Motor neuron (in vitro differentiated cells): ENCODE measurements around the gene CCDC88C. TPM values are rescaled to one million over a fixed set of nuclear protein-coding genes. Genes with fewer than 3 reads are reported as not detected.
A peak's percentile ranks its signal among the peaks of the same experiment; 100 is the strongest.

Experiments used
- ATAC-seq, 8 experiments: fragments of 200-7000 bp; cut with Tn5 transposase; replicated peaks in 6 of 8; 2 replicates each; pipeline ENCODE4 v1.8.0; 2021; ENCODE audit warnings: mild to moderate bottlenecking in 8 of 8, moderate library complexity in 8 of 8
- H3K27ac ChIP-seq, 2 donors: fragments of 250-450 bp; sonication (Bioruptor Pico); 2 replicates each; pipeline ENCODE4 v1.9.0; 2021; ENCODE audit warnings: antibody characterized with exemption in 2 of 2, mild to moderate bottlenecking in 2 of 2, moderate library complexity in 1 of 2
- H3K4me1 ChIP-seq, 2 donors: fragments of 250-450 bp; sonication (Bioruptor Pico); replicated peaks in 1 of 2; 2 replicates each; pipeline ENCODE4 v1.6.1; 2021; ENCODE audit warnings: antibody characterized with exemption in 2 of 2, mild to moderate bottlenecking in 2 of 2, moderate library complexity in 1 of 2
- H3K4me3 ChIP-seq, 5 donors: fragments of 250-450 bp; sonication (Bioruptor Pico); 2 replicates each; pipeline ENCODE4 v1.9.0; 2021; ENCODE audit warnings: antibody characterized with exemption in 5 of 5, mild to moderate bottlenecking in 5 of 5, moderate library complexity in 4 of 5
- WGBS, 10 experiments: fragments of 450-650 bp; shearing (Covaris generic); methylation state at CpG; one replicate each; pipeline ENCODE4 v1.0.0; 2022; 5-methylcytosine and 5-hydroxymethylcytosine counted together
- in situ Hi-C, 9 experiments: fragments of 400-800 bp; cut with MboI; loops; one replicate each; pipeline ENCODE4 v1.15.0; 2021; ENCODE audit warnings: low sequenced_read_pairs in 9 of 9, low pct_unique_long_range_greater_than_20kb in 2 of 9; ENCODE audit not compliant: unreplicated experiment in 9 of 9
- total RNA-seq, 8 experiments: library from RNA; unstranded; fragments of 300-600 nt; gene quantifications; 2 replicates each; pipeline versions ENCODE4 v1.2.3 to v1.2.4, GENCODE V29; 2022

CCDC88C gene
- total RNA-seq, 8 experiments from 2014 or later = 2.6 to 25.2 (median 10.5) TPM

DNA sequence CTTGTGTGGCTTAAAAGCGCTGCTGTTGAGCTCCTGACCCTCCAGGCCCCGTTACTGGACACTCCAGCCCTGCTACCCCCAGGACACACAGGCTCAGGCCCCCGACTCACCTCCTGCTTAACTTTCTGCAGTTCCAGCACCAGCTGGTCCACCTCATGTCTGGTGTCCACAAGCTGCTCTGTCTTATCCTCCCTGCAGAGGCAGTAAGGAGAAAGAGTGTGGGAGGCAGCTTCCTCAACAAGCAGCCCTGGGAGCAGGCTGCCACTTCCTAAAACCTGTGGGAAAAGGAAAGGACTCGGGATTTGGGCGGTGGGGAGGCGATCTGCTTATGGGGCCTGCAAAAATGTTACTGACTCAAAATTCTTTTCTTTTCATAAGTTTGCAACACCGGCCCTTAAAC, 79.2 kb downstream of the CCDC88C start:
- peaks cover 34 to 38% of the 10 kb centered on the region in 2 donors for H3K4me1 ChIP-seq
- ATAC-seq = no peak
- no peak overlapping the region for H3K4me3 ChIP-seq
- in situ Hi-C loops = no loop called here
- H3K27ac ChIP-seq = no peak overlapping the region
- 80 to 100% (median 98%) methylated on average over 1 to 4 of the region's 7 CpGs; no CpG with 5 or more reads in 4 of the 10 experiments for WGBS, 10 experiments

DNA sequence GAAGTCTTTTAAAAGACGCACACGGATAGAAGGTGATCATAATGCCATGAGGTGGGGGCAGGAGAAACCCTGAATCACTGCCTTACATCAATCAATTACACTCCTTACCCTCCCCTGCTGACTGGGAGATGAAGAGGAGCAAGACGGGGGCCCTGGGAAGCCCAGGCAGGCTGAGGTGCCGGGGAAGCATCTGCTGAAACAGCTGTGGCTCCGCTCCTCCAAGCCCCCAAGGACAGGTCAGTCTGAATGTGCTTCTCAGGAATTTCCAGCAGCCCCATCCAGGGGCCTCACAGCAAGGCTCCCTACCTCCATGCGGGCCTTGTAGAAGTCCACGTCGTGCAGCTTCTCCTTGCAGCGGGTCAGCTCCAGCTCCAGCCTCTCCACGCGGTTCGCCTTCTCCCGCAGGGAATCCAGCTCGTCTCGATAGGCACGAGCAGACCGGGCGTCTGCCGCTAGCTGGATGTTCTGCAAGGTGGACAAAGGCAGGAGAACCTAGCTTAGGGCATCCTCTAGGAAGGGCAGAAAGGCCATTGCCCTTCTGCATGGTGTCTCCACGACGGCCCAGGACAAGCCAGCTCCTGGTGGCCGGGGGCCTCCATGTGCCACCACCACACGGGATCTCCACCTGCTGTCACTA, 79.8 kb downstream of the CCDC88C start:
- ATAC-seq = peak in 3 of 8 experiments; percentile 22 to 38 (median 24)
- in situ Hi-C loops = no loop called here
- Histone ChIP-seq H3K4me3 (no peak overlapping the region), H3K27ac (peak overlapping the region in 1 of 2 donors; percentile 45), H3K4me1 (peaks cover 38% of the 10 kb centered on the region in 2 donors)
- WGBS, 10 experiments = 67 to 86% (median 80%) methylated on average over 1 to 10 of the region's 23 CpGs; no CpG with 5 or more reads in 7 of the 10 experiments

DNA sequence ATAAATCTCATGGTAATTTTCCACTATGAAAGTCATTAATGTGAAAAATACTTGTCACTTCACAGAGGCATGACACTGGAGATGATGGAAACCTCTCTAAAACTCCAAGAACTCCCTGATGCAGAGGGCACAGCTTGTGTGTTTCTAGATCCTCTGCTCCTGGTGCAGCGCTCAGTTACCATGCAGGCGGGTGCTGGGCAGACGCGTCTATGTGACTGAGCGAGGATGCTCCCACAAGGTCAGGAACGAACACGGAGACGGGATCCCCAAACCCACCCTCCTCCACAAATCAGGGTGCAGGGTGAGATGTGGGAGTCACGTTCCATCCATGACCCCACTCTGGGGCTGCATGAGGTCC, 81.5 kb downstream of the CCDC88C start:
- Histone ChIP-seq H3K4me1 (peaks cover 25 to 28% of the 10 kb centered on the region in 2 donors), H3K27ac (no peak overlapping the region), H3K4me3 (no peak overlapping the region)
- ATAC-seq = peak in 5 of 8 experiments; percentile 9 to 46 (median 21)
- 72 to 100% (median 94%) methylated on average over 1 to 8 of the region's 9 CpGs; no CpG with 5 or more reads in 6 of the 10 experiments for WGBS, 10 experiments
- in situ Hi-C loops = no loop called here

DNA sequence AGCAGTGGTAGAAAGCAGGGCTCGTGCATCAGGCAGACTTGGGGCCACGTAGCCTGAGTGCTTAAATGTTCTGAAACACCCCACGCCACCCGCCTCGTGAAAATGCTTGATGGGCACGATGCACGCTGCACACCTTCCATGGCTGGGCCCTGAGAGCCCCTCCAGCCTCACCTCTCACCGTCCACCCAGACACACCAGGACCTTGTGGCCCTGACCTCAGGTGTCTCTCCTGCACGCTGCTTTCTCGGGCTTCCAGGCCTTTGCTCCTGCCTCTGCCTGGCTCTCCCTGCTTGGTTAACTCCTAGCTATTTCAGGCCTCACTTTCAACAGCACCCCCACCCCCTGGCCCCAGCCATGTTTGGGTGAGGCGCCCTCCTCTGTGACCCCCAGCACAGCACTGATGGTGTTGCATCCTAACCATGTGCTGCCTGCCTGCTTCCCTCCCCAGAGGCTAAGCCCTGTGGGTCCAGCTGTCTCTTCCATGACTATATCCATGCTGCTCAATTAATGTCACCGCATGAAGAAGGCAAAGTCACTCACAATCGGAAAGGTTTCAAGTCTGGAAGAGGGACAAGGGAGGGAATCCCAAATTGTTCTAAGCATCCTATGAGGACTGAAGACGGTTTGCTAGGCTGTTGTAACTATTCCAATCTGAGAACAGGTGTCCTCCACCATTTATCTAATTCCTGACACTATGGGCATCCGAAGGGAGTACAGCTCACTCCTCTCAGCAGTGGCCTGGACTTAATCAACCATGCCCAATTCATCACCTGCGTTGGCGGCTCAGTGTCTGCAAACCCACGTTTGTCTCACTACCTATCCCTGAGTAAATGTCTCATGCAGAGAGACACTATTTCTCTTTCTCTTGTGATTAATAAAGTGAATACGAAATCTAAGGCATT, 82.2 kb downstream of the CCDC88C start:
- Histone ChIP-seq H3K4me1 (peaks cover 25 to 28% of the 10 kb centered on the region in 2 donors), H3K27ac (no peak overlapping the region), H3K4me3 (no peak overlapping the region)
- in situ Hi-C loops = no loop called here
- peak in 5 of 8 experiments; percentile 57 to 85 (median 80) for ATAC-seq
- WGBS, 10 experiments = 20 to 90% (median 53%) methylated on average over 1 to 5 of the region's 19 CpGs; no CpG with 5 or more reads in 1 of the 10 experiments

DNA sequence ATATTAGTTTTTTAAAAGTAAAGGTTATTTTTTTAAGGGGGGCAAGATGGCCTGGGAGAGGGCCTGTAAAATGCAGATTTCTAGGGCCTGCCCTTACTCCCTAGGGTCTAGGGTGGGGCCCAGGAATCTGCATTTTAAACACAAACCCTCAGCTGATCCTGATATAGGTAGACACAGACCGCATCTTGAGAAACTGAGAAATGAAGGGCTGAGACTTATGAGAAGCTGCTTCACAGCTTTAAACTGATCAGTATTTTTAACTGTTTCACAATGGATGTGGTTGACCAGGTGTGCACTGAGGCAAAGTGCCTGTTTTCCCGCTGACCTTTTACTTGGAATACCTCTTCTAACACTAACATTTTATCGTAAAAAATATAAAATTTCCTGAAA, 84.0 kb downstream of the CCDC88C start:
- WGBS, 10 experiments = 25 to 100% (median 93%) methylated on average over 1 to 3 of the region's 3 CpGs; no CpG with 5 or more reads in 2 of the 10 experiments
- in situ Hi-C loops = no loop called here
- no peak overlapping the region for H3K27ac ChIP-seq
- ATAC-seq = no peak
- H3K4me1 ChIP-seq = peaks cover 28 to 36% of the 10 kb centered on the region in 2 donors
- H3K4me3 ChIP-seq = no peak overlapping the region

DNA sequence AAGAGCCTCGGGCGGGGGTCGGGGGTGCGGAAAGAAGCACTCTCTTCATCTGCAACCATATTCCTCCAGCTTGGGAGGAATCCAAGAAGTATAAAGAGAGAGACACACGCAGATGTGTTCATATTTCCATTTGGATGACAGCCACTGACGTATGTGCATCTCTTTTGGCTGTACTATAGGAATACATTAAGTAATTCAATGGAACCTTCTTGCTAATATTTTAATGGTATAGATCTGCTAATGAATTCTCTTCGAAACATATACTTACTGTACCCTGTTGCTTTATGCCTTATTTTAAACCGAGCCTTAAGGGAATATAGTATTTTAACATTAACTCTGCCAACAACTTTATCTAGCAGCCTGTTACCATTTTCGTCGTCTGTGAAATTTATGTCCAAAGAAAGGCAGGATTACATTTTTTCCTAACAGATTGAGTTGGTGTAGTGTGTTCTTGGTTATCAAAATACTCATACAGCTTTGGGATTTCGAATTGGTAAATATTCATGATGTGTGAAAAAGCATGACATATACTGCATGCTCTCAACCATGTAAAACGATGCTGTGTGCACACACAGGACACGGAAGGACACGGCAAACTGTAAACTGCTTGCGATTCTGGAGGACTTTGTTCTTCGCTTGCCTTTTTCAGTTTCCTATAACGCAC, 84.5 kb downstream of the CCDC88C start:
- no peak overlapping the region for H3K4me3 ChIP-seq
- no peak overlapping the region for H3K27ac ChIP-seq
- WGBS, 10 experiments = 33 to 100% (median 91%) methylated on average over 2 to 15 of the region's 17 CpGs
- peaks cover 28 to 36% of the 10 kb centered on the region in 2 donors for H3K4me1 ChIP-seq
- in situ Hi-C loops = no loop called here
- ATAC-seq = peak in 2 of 8 experiments; percentile 67 to 85

DNA sequence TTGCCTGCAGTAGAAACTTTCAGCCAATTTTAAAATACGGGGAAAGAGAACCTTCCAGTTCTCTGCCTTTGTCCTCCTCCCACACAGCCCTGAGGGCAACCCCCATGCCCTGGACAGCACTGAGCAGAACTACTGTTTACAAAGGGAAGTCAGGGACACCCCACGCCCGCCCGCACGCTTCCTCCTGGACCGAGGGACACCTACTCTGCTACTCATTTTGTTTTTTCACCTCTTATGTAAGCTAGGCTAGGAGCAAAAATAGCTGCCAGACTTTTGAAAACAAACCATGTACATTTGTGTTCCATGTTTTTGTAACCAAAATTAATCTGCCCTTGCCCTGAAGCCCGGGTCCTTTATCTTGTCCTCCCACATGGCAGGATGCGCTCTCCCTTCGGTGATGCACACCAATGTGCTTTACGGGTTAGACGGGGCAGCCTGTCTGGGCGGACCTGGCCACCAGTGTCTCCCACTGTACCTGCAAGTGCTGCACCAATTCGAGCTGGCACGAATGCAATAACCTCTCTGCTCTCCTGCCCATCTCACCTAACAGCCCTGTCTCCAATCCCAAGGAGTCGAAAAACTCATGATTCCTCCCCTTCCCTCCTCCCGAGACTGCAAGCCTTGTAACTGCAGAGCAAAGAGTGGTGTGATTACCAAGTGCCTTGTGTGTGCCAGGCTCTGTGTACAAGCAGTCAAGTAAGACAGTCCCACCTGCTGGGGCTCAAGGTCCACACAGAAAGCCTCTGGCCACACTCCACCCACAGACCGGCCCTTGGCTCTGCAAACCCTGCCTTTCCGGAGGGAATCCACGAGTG, 85.2 kb downstream of the CCDC88C start:
- peaks cover 28 to 29% of the 10 kb centered on the region in 2 donors for H3K4me1 ChIP-seq
- no peak overlapping the region for H3K4me3 ChIP-seq
- in situ Hi-C loops = no loop called here
- peak in 2 of 8 experiments; percentile 53 to 72 for ATAC-seq
- WGBS, 10 experiments = 0 to 100% (median 70%) methylated on average over 1 to 13 of the region's 19 CpGs; no CpG with 5 or more reads in 2 of the 10 experiments
- H3K27ac ChIP-seq = no peak overlapping the region

DNA sequence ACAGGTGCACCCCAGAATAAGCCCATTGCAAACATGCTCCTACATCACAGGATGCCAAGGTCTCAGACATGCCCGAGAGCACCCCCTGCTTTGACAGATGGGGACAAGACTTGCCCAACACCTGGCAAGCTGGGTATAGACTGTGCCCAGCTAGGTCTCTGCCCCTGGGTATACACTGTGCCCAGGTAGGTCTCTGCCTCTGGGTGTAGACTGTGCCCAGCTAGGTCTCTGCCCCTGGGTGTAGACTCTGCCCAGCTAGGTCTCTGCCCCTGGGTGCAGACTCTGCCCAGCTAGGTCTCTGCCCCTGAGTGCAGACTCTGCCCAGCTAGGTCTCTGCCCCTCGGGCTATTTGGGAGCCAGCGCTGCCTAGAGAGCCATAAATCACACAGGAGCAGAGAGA, 85.9 kb downstream of the CCDC88C start:
- Histone ChIP-seq H3K4me3 (no peak overlapping the region), H3K4me1 (peaks cover 26 to 28% of the 10 kb centered on the region in 2 donors), H3K27ac (no peak overlapping the region)
- WGBS, 10 experiments = 17 to 60% (median 40%) methylated on average over 1 of the region's 3 CpGs; no CpG with 5 or more reads in 7 of the 10 experiments
- in situ Hi-C loops = no loop called here
- peak in 1 of 8 experiments; percentile 6 for ATAC-seq

DNA sequence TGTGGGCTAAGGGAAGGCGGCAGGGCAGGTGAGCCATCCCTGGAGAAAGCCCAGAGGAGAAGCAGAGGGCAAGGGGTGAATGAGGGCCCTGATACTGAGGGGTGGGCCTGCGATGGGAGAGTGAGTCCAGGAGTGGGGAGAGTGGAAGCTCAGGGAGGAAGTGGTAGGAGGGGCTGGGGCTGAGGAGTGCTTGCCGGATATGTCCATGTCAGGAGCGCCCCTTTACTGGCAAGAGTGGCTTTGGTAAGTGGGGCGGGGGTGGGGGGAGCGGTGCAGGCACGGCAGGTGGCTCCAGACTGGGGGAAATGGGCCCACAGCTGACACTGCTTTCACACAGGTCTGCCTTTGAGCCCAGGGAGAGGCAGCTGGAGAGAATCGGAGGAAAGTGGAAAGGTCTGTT, 86.8 kb downstream of the CCDC88C start:
- H3K27ac ChIP-seq = no peak overlapping the region
- in situ Hi-C loops = no loop called here
- WGBS, 10 experiments = 70 to 100% methylated on average over 1 to 2 of the region's 8 CpGs; no CpG with 5 or more reads in 8 of the 10 experiments
- ATAC-seq = no peak
- H3K4me3 ChIP-seq = no peak overlapping the region
- H3K4me1 ChIP-seq = peaks cover 21 to 22% of the 10 kb centered on the region in 2 donors

DNA sequence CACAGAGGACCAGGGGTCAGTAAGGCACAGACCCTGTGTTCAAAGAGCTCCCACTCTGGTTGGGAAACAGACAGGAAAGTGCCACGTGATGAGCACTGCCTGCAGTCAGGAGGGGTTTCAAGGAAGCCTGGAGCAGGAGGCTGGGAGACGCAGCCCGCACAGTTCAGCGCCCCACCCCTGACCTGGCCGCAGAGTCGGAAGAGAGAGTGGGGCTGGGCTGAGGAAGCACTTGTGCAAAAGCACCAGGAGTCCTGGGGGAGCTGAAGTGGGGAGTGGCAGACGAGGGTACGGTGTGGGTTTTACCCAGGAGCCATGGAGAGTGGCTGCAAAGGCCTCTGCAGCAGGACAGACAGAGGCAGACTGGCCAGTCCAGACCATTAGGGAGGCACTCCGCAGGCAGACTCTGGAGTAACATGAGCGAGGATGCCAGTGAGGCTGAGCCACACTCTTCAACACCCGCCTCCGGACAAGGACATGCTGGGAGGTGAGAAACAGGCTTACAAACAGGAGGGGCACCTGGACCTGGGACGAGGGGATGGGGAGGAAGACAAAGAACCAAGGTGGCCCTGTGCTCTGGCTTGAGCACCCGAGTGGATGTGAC, 87.4 kb downstream of the CCDC88C start:
- in situ Hi-C loops = no loop called here
- WGBS, 10 experiments = 8 to 100% (median 80%) methylated on average over 1 to 8 of the region's 14 CpGs; no CpG with 5 or more reads in 3 of the 10 experiments
- ATAC-seq = peak in 4 of 8 experiments; percentile 34 to 54 (median 40)

DNA sequence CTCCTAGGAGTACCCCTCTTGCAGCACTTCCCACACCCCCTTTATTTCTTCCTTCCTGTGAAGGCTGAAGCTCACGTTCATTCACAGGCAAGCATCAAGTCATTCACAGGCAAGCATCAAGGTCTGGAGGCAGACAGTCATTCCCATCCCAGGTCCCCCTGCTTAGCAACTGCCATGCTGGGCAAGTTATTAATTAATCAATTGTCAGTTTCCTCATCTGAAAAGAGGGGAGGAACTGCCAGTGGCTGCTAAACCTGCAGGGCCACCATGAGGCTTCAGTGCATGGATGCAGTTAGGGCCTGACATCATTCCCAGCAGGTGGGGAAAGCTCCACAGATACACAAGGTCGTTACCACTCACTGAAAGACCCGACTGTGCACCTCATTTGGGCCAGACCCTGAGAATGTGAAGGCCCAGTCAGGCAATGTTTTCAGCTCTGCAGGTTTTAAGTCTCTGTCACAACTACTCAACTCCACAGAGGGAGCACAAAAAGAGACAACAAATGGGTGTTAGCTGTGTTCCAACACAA, 88.1 kb downstream of the CCDC88C start:
- in situ Hi-C loops = loop anchor here in 1 of 9 experiments (10.0 kb wide), 1 partner anchor 85 kb away; the partner anchor contains the start of gene CCDC88C
- ATAC-seq = peak in 5 of 8 experiments; percentile 22 to 47 (median 39)
- no peak overlapping the region for H3K27ac ChIP-seq
- no peak overlapping the region for H3K4me3 ChIP-seq
- H3K4me1 ChIP-seq = peaks cover 11 to 16% of the 10 kb centered on the region in 2 donors
- WGBS, 10 experiments = 0 to 60% (median 20%) methylated on average over 1 to 3 of the region's 3 CpGs; no CpG with 5 or more reads in 5 of the 10 experiments

More for the DNA sequence above, 87.4 kb downstream of the CCDC88C start:
- Histone ChIP-seq H3K4me3 (no peak overlapping the region), H3K27ac (no peak overlapping the region), H3K4me1 (peaks cover 15 to 16% of the 10 kb centered on the region in 2 donors)
